Right renal pelvis (tissue), 4 donors: Measurements from ENCODE around the gene SLC7A10. TPM values are rescaled to one million over a fixed set of nuclear protein-coding genes. Genes with fewer than 3 reads are reported as not detected.

ENCODE experiments used
- DNase-seq, 4 donors: peaks; one replicate each; pipeline ENCODE4 v3.0.0-alpha.2; 2013; ENCODE audit warnings: low read depth in 4 of 4, low spot score in 3 of 4, missing footprints in 1 of 4
- polyA plus RNA-seq, 4 donors: library from polyadenylated mRNA; unstranded; fragments of 120-200 nt; gene quantifications; one replicate each; pipeline ENCODE4 v1.2.1, GENCODE V29; 2013; ENCODE audit not compliant: insufficient read length in 4 of 4

SLC7A10 gene
- polyA plus RNA-seq, 4 donors: 0.27 to 0.54 (median 0.40) TPM

- no peak for DNase-seq
Observed at GRCh38 chr19:33255781-33256180, 30.1 kb upstream of the SLC7A10 start.

GRCh38 chr19:33254245-33254824, 28.7 kb upstream of the SLC7A10 start:
- DNase-seq: no peak

GRCh38 chr19:33252971-33253370, 27.3 kb upstream of the SLC7A10 start:
- no peak for DNase-seq

- no peak for DNase-seq
Observed at GRCh38 chr19:33252418-33252962, 26.8 kb upstream of the SLC7A10 start.

- no peak for DNase-seq
Observed at GRCh38 chr19:33251526-33252090, 26.0 kb upstream of the SLC7A10 start.

- no peak for DNase-seq
Observed at GRCh38 chr19:33251076-33251475, 25.4 kb upstream of the SLC7A10 start.

GRCh38 chr19:33250500-33250899, 24.9 kb upstream of the SLC7A10 start:
- DNase-seq: no peak

GRCh38 chr19:33249740-33250366, 24.2 kb upstream of the SLC7A10 start:
- DNase-seq: no peak

- no peak for DNase-seq
Observed at GRCh38 chr19:33248954-33249613, 23.4 kb upstream of the SLC7A10 start.

GRCh38 chr19:33248553-33248953, 22.9 kb upstream of the SLC7A10 start:
- no peak for DNase-seq

- DNase-seq: no peak
Observed at GRCh38 chr19:33248104-33248503, 22.5 kb upstream of the SLC7A10 start.

GRCh38 chr19:33247441-33247819, 21.8 kb upstream of the SLC7A10 start:
- no peak for DNase-seq

- no peak for DNase-seq
Observed at GRCh38 chr19:33246709-33247440, 21.2 kb upstream of the SLC7A10 start.

- no peak for DNase-seq
Observed at GRCh38 chr19:33245948-33246708, 20.5 kb upstream of the SLC7A10 start.

GRCh38 chr19:33242911-33243310, 17.3 kb upstream of the SLC7A10 start:
- DNase-seq: no peak

- DNase-seq: no peak
Observed at GRCh38 chr19:33242131-33242530, 16.5 kb upstream of the SLC7A10 start.

GRCh38 chr19:33241530-33242101, 16.0 kb upstream of the SLC7A10 start:
- DNase-seq: no peak

- no peak for DNase-seq
Observed at GRCh38 chr19:33241091-33241529, 15.5 kb upstream of the SLC7A10 start.

GRCh38 chr19:33240181-33240771, 14.6 kb upstream of the SLC7A10 start:
- no peak for DNase-seq
